ENCODE results near the gene SMLR1. TPM values are rescaled to one million over a fixed set of nuclear protein-coding genes. Genes with fewer than 3 reads are reported as not detected.

The SMLR1 gene
- total RNA-seq, 1 donor from 2014 or later = 0.79 TPM

DNA sequence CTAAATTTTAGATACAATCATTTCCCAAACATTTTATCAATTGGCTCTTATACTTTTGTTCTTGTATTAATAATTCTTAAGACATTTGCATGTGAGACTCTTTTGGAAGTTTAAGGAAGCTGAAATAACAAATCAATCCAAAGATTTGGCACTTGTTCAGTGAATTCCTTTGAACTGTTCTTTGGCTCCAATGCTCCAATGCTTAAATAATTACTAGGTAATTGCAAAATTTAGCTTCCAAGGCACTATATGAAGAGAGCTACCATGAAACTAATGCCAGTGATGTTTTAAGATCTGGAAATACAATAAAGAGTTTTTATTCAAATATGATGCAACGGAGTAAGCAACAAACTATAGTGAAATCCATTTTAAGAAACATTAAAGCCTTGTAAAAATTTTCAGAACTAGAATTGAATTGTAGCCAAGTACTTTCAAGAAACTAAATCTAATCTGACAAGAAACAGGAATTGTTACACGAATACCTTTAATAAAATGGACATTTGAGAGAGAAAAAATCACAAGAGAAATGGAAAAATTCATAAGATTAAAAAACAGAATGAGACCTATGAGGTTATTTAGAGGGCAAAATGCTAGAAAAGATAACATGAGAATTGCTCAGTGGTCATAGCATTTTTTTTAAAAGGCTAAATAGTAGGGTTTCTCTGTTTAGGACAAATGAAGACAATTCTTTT is 43.6 kb upstream of the SMLR1 start:
- Mint-ChIP-seq H3K9me3 (ENCODE audit: low read depth) (peaks cover 9% of the 10 kb centered on the region), H3K27ac (no peak overlapping the region), H3K4me3 (ENCODE audit: low read depth) (no peak overlapping the region), H3K4me1 (ENCODE audit: low read depth) (no peaks in the 10 kb centered on the region), H3K36me3 (ENCODE audit: insufficient read depth) (no peaks in the 10 kb centered on the region), H3K27me3 (no peaks in the 10 kb centered on the region)
- TF ChIP-seq, protein P1, sequence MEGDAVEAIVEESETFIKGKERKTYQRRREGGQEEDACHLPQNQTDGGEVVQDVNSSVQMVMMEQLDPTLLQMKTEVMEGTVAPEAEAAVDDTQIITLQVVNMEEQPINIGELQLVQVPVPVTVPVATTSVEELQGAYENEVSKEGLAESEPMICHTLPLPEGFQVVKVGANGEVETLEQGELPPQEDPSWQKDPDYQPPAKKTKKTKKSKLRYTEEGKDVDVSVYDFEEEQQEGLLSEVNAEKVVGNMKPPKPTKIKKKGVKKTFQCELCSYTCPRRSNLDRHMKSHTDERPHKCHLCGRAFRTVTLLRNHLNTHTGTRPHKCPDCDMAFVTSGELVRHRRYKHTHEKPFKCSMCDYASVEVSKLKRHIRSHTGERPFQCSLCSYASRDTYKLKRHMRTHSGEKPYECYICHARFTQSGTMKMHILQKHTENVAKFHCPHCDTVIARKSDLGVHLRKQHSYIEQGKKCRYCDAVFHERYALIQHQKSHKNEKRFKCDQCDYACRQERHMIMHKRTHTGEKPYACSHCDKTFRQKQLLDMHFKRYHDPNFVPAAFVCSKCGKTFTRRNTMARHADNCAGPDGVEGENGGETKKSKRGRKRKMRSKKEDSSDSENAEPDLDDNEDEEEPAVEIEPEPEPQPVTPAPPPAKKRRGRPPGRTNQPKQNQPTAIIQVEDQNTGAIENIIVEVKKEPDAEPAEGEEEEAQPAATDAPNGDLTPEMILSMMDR (IDR thresholded peaks at IDR 0.05; ENCODE audit: unreplicated experiment) = no peak
- DNase-seq (ENCODE audit: low spot score, unreplicated experiment) = no peak

DNA sequence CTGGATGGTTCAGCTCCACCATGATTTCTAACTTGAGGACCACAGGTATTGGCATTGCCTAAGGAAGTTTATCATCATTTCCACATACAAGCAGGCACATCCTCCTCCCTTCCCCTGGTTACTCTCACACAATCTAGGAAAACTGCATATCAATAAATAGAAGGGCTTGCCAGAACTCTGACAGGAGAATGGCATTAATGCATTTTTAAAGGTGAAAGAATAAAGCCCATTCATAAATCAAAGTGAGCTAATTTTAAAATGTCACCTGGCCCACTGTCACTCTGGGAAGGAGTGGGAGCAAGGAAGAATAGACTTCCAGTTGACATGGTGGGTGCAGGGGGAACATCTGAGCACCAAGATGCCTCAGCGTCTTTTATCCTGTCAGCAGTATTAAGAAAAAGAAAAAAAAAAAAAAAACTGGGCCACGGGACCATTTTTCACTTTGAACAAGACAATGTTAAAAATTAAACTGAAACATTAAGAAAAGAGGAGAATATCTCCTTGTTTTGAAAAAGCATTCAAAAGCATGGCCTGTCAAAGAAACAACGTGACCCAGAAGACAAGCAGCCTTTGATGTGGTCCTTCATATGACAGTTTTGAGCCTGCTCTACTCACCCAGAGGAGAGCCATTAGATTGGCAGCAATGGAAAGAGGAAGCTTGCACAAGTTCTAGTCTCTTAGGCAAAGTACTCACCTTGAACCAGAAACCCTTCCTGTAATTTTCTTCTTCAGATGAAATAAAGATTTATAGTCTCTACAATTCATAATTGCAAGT is 39.3 kb upstream of the SMLR1 start:
- Mint-ChIP-seq H3K9me3 (ENCODE audit: low read depth) (no peaks in the 10 kb centered on the region), H3K4me3 (ENCODE audit: low read depth) (no peak overlapping the region), H3K27me3 (no peaks in the 10 kb centered on the region)

DNA sequence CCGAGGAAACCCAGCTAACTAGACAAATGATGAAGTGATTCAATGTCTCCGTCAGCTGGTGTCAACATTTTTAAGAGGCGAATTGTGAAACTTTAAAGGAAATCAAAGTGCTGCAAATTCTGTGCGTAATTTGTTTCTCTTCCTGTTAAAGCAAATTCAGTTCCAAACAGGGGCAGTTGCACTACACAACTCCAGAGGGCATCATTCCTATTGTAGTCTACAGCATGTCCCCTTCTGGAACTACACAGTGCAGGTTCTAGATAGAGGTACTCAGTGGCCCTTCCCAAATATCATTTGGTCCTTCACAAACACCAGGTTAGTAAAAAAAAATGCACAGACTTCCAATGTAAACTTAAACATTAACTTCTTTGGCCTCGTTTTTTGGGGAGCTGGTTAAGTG is 38.3 kb upstream of the SMLR1 start:
- Mint-ChIP-seq H3K36me3 (ENCODE audit: insufficient read depth) (no peaks in the 10 kb centered on the region), H3K4me3 (ENCODE audit: low read depth) (no peak overlapping the region), H3K4me1 (ENCODE audit: low read depth) (no peaks in the 10 kb centered on the region), H3K27me3 (no peaks in the 10 kb centered on the region), H3K9me3 (ENCODE audit: low read depth) (no peaks in the 10 kb centered on the region), H3K27ac (no peak overlapping the region)
- TF ChIP-seq, protein P1 (IDR thresholded peaks at IDR 0.05; ENCODE audit: unreplicated experiment) = peak; percentile 11
- no peak for DNase-seq (ENCODE audit: low spot score, unreplicated experiment)

More for the DNA sequence above, 39.3 kb upstream of the SMLR1 start:
- no peaks in the 10 kb centered on the region for H3K4me1 Mint-ChIP-seq (ENCODE audit: low read depth)
- H3K27ac Mint-ChIP-seq = no peak overlapping the region
- H3K36me3 Mint-ChIP-seq (ENCODE audit: insufficient read depth) = no peaks in the 10 kb centered on the region
- TF ChIP-seq, protein P1 (IDR thresholded peaks at IDR 0.05; ENCODE audit: unreplicated experiment) = no peak
- DNase-seq (ENCODE audit: low spot score, unreplicated experiment) = no peak

DNA sequence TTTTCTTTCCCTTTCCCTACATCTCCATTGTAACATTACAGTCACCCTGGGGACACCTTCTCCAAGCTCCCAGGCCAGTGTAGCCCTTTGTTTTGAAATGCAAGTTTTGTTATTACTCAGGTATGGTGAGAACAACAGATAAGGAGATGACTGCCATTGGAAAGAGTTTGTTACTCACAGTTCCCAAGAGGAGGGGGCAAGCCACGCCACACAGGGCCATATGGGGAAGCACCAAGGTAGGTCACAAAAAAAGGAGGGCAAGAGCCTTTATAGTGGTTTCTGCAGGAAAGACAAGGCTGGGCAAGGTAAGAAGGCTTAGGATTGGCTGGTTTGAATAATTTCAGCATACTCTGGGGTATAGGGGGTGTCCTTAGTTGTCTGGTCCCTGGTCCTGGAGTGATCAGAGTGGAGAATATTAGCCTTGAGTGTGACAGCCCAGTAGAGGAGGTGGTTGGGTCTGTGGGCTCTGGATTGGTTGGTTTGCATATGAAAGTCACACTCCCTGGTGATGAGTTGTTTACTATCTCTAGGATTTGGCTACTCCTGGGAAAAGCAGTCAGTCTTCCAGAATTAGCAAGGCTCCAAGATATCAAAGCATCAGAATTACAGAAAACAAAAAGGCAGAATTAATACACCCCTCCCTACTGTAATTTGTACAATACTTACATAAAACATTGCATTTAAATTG is 33.1 kb upstream of the SMLR1 start:
- Mint-ChIP-seq H3K27me3 (no peaks in the 10 kb centered on the region), H3K4me3 (ENCODE audit: low read depth) (no peak overlapping the region), H3K9me3 (ENCODE audit: low read depth) (peaks cover 9% of the 10 kb centered on the region), H3K4me1 (ENCODE audit: low read depth) (peaks cover 6% of the 10 kb centered on the region), H3K27ac (peak overlapping the region; percentile 3), H3K36me3 (ENCODE audit: insufficient read depth) (peaks cover 2% of the 10 kb centered on the region)
- TF ChIP-seq, protein P1 (IDR thresholded peaks at IDR 0.05; ENCODE audit: unreplicated experiment) = no peak
- no peak for DNase-seq (ENCODE audit: low spot score, unreplicated experiment)

DNA sequence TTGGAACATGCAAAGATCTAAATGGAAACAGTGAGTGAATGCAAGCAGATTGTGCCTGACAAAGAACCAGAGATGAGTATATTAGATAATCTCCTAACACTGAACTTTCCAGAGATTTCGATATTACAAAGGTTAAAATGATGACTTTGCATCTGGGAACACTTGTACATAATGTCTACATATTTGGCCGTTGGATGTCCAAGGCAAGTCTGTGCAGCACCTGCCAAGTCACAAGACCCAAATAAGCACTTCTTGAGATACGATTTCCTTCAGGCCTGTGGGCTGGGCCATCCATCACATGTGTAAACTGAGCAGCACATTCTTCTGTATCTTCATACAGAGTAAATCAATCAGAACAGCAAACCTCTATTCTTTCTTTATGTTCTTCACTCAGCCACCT is 32.5 kb upstream of the SMLR1 start:
- Mint-ChIP-seq H3K36me3 (ENCODE audit: insufficient read depth) (peaks cover 3% of the 10 kb centered on the region), H3K27ac (no peak overlapping the region), H3K4me3 (ENCODE audit: low read depth) (no peak overlapping the region), H3K27me3 (no peaks in the 10 kb centered on the region), H3K4me1 (ENCODE audit: low read depth) (peaks cover 6% of the 10 kb centered on the region), H3K9me3 (ENCODE audit: low read depth) (peaks cover 15% of the 10 kb centered on the region)
- no peak for DNase-seq (ENCODE audit: low spot score, unreplicated experiment)
- TF ChIP-seq, protein P1 (IDR thresholded peaks at IDR 0.05; ENCODE audit: unreplicated experiment) = no peak
